Stimulated activated CD8-positive, alpha-beta memory T cell treated with anti-CD3 and anti-CD28 coated beads, Interleukin-12 subunit alpha, Interleukin-12 subunit beta, amount 100 ng/mL, for 24 hours (primary cell): Measurements from ENCODE around the gene MRGPRE.

Experiments
- DNase-seq: peaks from one replicate; pipeline ENCODE4 v3.0.0-alpha.2; 2020; ENCODE audit errors: extremely low read depth

The MRGPRE gene

DNA sequence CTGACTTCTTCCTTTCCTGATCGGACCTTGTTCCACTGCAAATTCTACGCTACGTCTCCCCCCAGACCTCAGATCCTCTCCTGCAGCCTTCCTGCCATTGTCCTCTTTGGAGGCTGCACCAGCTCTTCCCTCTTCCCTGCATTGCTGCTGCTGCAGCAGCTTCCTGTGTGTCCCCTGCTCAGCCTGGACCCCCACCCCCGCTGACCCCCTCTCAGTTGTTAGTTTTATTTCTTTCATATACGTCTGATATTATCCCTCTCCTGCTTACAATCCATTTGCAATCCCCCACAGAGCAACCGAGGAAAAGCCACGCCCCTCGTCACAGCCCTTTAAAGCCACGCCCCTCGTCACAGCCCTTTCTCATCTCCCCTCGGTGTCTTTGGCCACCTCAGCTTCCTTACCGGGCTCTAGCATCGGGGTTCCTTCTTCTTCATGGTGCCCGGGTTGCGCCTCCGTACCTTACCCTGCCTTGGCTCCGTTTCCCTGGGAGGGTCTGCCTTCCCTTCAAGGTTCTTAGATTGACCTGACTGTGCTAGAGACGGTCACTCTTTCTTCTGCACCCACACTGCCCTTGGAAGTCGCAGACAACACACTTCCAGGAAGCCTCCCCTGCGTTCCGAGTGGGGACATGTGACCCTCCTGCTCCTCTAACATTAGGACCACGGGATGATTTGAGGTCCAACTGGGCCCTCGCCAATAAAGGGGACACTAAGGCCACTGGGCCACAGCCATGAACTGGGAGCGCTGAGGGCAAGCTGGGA is 18.4 kb downstream of the MRGPRE start:
- no peak for DNase-seq

DNA sequence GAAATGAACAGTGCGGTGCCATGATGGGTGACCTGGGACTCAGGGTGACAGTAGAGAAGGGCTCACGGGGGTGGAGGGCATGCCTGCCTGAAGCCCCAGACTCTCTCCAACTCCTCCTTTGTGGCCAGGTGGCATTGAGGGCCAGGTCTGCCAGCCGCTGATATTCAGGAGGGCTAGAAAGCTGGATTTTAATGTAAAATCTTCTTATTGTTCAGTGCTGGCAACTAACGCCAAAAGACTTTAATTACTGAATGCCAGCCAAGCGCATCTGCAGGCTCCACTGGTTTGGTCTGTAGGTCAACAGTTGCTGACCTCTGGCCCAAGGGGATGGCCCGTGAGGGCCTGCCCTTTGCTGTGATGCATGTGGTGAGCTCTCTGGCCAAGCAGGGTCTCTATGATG is 23.9 kb downstream of the MRGPRE start:
- DNase-seq, result no peak

DNA sequence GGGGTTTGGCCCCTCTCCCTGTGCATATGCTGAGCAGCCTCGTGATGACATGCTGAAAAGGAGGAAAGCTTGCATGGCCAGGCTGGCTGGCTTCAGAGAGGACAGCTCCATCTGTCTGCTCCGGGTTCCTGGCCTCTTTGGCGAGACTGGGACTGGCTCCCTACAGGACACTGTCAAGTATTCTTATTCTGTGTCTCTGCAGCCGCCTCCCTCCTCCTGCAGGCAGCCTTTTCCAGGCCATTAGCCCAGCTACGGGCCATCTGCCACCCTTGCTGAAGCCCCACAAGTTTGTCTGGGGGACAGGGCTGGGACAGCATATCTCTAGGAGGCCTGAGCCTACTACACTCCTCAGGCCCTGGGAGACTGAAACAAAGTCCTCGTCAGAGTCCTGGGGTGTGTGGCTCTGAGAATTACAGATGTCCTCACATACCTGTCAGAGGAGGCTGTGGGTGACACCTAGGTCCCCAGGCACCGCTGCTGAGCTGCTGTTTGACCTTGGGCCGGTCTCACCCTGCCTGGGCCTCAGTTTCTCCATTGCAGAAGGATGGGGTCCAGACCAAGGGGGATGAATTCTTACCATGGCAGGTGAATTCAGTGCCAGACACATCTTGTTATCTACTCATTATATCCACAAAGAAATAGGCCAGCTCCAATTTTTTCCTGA is 24.6 kb downstream of the MRGPRE start:
- no peak for DNase-seq

DNA sequence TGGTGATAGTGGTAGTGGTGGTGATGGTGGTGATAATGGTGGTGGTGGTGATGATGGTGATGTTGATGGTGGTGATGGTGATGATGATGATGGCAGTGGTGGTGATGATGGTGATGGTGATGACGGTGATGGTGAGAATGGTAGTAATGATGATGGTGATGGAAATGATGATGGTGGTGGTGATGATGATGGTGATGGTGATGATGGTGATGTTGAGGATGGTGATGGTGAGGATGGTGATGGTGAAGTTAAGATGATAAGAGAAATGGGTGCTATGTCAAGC is 25.4 kb downstream of the MRGPRE start:
- DNase-seq, result no peak

DNA sequence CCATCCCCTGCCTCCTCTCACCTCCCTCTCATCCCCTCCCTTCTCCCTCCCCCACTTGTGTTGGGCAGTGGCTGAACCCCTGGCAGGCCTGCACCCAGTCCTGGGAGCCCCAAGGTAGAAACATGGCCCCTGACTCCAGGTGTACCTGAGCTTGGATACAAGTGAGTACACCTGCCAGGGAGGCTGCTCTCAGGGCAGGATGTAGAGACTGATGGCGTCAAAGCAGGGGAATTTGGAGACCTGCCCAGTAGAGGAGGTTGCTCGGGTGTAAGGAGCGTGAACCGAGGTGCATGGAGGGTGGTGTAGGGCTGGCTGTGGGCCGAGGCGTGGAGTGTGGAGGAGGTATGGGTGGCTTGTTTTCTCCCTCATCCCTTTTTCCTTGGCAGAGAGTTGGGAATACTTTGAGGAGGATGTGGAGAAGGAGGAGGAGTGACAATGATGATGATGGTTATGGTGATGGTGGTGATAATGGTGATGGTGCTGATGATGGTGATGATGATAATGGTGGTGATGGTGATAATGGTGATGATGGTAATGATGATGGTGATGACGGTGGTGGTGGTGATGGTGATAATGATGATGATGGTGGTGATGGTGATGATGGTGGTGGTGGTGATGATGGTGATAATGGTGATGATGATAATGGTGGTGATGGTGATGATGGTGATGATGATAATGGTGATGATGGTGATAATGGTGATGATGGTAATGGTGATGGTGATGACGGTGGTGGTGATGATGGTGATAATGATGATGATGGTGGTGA is 25.9 kb downstream of the MRGPRE start:
- DNase-seq, result no peak

DNA sequence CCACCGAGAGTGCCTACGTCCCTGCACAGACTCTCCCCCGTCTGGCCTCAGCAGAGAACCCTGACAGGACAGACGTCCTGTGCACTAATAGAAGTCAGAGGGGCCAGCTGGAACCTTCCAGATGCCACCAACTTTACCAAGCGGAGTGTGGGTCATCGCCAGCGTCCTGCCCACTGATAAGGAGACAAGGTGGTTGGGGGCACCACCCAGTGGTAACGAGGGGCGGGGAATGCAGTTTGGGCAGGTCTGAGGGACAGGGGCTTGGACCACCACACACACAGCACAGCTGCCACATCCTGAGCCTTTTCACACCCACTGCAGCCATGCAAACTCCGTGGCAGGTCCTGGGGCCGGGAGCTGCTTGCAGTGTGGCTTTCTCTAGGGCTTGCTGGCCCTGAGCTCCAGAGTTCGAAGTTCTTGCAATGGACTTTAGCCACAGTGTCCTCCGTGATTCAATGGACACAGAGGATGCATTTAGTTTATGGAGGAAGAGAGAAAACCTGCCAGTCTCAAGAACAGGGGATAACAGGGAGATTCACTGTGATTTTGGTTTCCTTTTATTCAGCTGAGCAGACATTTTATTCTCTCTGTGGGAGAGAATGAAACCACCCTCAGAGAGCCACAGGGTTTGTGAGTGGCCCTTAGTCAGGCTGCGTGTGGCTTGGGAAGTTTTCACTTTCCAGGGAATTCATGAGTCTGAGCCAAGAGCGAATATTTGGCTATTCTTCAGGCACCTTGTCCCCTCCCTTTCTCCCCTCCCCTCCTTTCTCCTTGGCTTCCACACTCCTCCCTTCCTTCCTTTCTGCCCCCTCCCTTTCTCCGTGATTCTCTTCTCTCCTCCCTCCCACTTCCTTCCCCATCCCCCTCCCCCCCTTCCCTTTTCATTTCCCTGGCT is 26.7 kb downstream of the MRGPRE start:
- no peak for DNase-seq

DNA sequence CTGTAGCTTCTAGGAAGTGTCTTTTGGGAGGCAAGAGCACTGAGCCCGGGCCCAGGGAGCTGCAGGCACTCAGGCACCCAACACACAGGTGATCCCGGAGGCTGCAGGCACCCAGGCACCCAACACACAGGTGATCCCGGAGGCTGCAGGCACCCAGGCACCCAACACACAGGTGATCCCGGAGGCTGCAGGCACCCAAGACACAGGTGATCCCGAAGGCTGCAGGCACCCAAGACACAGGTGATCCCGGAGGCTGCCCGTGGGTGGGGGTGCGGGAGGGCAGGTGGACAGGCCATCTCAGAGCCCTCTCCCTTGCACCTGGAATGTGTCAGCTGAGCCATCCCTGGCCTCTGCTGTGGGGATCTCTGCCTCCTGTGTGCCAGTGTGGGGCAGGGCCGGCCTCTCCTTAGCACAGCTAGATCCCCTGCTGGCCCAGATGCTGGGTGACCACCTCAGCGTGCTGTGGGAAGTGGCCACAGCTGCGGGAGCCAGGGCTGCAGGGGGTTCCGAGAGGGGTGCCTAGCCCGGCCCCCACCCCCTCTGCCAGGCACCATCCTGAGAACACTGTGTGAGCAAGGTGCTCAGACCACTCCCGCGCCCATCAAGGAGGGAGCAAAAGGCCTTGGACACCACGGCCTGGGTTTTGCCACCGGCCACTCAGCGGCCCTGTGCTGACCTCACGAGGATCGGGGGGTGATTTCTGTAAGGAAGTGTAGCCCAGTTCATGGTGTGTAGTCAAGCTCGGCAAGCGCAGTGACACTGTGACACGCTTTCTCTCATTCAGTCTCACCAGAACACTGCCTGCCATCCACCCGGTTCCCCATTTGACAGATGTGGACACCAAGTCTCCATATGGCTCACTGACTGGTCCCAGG is 27.8 kb downstream of the MRGPRE start:
- DNase-seq, result no peak

DNA sequence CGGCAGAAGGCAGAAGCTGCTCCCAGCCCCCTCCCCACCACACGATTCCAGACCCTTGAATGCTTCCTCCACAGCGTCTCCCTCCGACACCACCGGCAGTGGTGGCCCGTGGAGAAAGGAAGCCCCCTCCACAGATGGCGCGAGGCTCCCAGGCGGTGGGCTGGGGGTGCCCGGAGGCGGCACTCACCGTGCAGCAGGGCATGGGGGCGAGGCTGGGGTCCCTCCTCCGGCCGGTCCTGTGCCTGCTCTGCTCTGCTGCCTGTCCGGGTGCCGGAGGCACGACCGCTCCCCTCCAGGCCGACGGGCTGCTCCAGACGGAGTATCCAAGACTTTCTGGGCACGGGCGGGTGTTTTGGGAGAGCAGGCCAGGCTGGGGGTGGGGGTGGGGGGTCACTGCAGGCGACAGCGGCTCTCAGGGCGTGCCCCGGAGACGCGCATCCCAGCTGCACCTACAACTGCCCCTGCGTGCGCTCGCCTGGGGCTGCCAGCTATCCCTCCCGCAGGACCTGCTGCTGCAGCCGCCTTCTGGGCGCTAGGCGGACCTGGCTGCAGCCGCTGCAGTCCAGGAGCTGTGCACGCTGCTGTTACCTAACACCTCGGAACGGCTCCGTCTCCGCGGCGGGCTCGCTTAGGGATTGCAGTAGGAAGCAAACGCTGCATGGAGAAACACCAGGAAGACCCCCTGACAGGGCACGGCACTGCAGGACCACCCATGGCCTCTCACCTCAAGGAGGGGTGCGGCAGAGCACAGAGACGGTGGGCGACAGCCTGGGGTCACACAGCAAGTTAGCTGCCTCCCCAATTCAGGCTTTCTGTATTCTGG is 28.8 kb downstream of the MRGPRE start:
- no peak for DNase-seq

DNA sequence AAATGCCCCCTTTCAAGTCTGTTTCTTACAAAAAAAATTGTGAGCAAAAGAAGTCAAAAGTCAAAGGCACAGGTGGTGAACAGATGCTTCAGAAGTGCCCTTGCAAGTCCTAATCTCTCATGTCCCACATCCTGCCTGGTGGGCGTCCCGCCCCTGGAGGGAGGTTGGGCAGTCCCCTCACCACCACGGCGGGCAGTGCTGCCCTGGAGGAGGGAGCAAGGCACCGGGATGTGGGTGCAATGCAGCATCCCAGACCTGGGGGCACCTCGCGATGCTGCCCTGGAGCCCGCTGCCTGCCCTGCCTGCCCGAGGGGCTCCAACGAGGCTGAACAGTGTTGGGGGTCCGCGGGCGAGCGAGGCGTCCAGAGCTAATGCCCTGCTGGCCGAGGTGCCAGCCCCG is 29.5 kb downstream of the MRGPRE start:
- DNase-seq, result no peak

DNA sequence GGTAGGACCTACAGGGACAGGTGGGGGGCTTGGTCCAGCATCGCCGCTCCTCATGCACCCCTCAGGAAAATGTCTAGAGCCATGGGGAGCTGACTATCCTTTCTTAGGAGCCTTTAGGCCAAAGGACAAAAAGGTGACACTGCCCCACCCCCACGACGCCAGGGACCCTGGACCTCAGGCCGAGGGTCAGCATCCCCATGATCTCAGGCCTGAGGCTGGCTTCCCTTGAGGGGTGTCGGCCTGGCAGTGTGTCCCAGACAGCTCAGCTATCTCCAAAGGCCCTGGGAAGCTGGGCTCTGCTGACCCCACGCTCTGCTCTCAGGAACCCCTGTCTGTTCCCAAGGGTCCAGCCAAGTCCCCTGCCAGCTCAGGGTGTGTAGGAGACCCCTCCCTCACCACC is 29.9 kb downstream of the MRGPRE start:
- DNase-seq, result no peak

DNA sequence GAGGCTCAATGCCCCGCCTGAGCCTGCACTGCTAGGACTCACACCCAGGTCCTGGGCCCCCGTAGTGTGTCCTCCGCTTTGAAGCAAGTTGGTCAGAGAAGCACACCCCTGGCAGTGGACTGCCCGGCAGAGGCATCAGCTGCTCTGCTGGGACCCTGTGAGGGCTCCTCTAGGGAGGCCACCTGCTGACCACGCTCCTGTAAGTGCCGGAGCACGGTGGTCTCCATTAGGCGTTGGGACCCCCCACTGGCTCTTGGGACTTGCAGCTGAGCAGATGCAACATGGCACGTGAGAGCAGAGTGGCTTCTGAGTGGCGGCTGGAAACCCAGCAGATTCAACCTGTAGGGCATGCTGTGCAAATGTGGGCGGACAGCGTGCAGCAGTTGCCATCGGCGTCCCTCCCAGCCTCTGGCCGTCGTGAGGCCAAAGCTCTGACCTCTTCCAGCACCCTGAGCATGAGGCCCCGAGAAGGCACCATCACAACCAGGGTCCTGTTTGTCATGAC is 30.5 kb downstream of the MRGPRE start:
- no peak for DNase-seq

DNA sequence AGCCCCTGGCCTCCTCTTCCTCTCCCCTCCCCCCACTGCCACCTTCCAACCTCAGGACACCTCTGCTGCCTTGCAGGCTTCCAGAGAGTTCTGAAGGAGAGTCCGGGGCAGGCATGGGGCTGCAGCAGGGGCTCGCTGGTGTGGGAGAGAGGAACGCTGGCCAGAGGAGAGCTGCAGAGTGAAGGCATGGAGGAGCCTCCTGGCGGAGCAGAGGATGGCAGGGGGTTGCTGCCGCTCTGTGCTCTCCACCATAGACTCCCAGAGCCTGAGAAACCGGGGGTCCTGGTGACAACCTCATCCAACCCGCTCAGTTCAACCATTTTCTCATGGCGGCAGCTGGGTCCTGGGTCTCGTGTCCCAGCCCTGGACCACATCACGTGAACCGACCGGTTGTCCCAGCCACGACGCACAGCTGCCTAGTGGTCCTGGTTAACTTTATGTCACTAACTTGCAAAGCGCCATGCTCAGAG is 31.1 kb downstream of the MRGPRE start:
- DNase-seq, result no peak

DNA sequence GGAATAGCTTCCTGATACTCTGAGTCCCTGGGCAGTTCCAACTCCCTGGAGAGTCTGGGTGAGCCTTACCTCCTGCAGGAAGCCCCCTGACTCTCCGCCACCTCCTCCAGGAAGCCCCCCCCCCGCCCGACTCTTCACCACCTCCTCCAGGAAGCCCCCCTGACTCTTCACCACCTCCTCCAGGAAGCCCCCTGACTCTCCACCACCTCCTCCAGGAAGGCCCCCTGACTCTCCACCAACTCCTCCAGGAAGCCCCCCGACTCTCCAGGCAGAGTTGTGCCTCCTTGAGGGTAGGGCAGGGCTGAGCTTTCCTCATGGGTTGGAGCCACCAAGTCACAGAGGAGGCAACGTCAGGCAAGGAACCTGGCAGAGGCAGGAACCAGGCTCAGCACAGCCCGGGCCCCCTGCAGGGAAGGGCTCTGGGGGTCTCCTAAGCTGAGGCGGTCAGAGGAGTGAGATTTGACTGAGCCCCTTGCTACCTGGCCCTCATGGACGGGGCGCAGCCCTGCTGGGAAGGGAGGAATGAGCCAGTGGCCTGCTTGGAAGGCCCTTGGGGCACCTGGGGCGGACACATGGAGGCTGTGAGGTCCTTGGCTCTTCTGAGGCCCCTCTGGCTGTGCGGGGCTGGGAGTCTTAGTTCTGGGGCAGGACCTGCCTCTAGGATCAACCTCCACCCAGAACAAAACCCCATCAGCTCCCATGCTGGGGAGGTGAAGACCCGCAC is 31.7 kb downstream of the MRGPRE start:
- DNase-seq, result no peak

DNA sequence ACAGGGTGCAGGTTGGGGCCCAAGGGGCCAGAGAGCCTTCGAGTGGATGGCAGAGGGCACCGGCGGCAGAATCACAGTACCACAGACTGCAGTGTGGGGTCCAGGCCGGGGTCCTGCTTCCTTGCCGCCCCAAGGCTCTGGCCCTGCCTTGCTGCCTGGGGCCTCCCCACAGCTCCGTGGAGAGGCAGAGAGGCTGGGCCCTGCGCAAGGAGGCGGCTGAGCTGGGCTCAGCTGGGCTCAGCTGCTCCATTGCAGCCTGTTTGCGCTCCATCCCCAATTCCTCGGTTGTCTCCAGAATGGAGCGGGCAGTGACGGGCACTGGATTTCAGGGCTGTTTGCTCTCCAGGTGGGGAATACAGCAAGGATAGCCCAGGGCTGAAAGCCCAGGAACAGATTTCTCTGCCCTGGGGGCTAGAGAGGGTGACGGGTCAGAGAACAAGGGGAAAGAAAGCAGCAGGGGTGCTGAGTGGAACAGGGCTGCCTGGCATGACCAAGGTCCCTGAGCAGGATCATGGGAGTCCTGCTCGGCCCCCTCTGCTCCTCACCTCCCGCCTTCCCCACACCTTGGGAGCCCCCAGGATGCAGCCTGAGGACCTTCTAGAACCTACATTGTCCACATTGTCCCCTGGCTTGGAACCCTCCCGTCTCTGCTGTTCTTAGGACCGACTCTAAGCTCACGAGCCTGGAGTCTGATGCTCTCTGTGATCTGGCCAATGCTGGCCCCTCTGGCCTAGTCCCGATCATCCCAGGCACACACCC is 32.5 kb downstream of the MRGPRE start:
- DNase-seq, result no peak

DNA sequence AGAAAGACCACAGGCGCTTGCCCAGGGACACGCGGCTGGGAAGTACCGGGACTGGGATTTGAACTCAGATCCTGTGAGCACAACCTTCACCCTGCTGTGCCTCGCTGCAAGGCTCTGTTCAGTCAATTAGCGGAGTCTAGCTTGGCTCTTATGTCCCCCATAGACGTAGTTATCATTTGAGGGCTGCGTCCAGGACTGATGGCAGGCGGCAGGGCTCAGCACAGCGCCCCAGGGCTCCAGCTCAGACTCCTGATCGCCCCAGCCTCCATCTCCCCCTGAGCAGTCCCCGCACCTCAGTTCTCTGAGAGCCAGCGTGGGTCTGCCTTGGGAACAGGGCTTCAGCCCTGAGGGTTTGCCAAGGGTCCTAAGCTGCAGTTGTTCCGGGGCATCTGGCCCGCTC is 33.4 kb downstream of the MRGPRE start:
- no peak for DNase-seq

DNA sequence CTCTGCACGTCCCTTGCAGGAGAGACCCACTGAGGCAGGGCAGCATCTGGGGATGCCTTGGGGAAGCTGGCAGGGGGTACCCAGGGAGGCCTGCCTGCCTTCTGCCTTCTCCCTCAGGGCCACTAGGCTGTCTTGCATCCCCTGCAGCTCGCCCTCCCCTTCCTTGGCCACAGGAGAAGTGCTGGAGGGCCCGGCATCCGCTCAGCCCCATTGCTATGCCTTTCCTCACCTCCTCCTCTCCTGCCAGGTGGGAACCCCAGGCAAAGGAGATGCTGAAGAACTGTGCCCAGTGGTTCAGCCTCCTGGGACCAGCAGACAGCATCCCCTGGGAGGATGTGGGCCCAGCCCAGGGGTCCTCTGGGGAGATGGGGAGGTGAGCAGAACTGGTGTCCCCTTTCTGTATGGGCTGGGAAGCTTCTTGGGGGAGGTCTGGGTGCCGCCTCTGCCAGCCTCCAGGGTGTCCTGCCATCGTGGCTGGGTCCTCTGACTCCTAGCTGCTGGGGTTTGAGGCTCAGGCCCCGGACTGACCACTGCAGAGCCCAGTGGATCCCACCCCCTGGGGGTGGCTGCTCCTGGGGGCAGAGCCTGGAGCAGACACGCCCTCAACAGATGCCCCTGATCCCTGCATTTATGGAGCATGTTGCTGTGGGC is 34.2 kb downstream of the MRGPRE start:
- DNase-seq, result no peak

DNA sequence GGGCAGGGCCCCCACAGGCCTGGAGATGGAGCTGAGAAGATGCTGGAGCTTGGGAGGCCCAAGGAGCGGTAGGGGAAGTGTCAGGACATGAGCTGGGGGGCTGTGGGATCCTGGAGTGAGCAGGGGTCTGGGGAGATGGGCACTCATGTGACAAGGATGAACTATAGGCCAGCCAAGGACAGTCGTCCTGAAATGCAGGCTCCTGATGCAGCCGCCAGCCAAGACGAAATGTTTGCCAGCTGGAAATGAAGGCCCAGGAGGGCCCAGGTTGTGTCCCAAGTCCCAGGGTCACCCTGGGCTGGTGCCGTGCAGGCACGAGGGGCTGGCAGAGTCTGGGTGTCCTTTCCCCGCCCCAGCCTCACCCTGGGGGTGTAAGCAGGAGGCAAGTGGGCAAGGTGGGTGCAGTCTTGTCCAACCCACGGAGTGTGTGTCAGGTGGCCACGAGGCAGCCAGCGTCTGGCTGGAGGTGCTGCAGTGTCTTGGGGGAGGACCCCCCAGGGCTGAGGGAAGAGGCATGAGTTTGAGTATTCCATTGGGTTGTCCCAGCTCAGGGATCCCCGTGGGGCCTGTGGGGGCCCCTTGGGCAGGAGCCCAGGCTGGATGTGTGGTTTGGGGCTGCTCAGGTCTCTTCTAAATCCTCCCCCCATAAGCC is 35.0 kb downstream of the MRGPRE start:
- DNase-seq, result no peak
